Fibroblast of gingiva (primary cell): ENCODE results near the gene SLC44A5.
A peak's percentile ranks its signal among the peaks of the same experiment; 100 is the strongest.

Experiments used
- DNase-seq: peaks from one replicate; pipeline ENCODE4 v3.0.0-alpha.2; 2011; ENCODE audit warnings: low read depth

The SLC44A5 gene

DNA sequence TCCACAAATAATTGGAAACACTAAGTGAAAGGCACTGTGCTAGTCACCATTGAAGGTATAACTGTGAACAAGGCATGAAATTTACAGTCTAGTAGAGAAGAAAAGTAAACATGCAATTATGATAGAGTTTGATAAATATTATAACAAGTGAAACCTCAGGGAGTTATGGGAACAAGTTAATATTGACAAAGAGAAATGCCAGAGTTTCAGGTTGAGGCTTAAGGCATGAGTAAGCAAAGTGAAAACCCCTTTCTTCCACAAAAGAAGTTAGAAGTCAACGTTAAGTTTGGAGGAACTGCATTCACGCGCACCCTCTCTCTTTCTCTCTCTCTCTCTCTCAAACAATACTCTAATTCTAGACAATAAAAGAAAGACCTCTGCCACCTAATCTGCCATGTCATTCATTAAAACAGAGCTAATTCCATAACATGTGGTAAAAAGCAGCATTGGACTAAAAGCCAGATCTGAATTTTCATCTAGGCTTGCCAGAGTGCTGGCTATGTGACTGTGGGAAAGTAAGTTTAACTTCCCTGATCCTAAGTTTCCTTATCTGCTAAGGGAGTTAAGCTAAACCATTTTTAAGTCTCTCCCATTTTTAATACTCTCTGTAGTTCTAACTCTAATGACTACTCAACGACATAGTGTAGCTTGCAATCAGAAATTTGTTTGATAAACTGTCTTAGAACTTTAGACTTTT is 22.0 kb downstream of the SLC44A5 start:
- no peak for DNase-seq

DNA sequence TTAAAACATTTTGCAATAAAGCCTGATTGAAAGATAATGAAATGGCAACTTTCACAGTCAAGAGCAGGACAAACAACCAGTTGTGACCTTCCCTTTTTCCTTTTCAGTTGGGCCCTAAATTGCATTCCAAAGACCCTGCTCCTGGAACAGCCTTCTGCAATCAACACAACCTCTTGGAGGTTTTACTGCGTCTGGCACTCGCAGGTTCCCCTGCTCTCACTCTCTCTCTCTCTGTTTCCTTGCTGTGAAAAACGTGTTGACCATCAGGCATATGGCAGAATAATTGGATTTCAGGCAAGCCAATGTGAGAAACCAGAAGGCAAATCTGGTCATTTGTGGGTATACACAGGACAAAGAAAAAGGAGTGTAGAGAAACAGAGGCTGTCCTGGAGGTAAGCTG is 23.2 kb downstream of the SLC44A5 start:
- DNase-seq: no peak

DNA sequence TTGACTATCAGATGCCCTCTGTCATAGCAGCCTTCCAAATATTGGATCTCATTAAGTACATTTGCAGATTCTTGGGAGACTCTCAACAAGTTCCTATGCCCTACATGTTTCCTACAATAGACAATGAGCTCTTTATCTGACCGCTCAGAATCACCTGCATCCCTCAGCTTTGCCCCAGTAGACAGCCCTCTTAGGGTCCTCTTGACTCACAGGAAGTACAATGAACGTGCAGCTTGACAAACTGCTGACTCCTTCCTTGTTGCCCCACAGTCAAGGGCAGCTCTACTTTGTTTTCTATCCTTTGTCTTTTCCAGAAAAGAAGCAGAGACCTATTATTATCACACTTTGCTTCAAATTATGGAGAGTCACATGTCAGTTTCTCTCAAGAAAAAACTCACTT is 27.6 kb downstream of the SLC44A5 start:
- DNase-seq: no peak

DNA sequence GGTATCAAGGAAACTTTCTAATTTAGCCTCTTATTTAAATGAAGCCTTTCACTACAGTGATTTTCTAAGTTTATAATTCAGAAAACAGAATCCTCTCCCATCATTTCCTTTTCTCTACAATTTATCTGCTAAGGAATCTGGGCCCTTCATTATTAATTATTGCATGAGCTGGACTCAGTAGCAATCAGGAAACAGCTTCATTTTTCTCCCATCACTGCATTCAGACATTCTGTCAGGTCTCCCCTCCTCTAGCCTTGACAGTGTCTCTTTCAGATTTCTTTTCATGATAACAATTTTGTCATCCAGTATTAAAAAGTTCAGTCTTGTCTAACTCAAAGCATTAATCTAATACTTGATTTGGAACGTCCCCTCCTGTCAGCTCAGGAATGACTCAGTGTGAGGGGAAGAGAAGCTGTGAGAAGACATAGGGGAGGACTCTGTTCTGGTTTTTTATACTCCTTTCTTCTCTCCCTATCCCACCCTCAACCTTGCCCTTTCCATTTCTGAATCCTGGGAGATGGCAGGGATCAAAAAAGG is 28.1 kb downstream of the SLC44A5 start:
- DNase-seq: no peak

DNA sequence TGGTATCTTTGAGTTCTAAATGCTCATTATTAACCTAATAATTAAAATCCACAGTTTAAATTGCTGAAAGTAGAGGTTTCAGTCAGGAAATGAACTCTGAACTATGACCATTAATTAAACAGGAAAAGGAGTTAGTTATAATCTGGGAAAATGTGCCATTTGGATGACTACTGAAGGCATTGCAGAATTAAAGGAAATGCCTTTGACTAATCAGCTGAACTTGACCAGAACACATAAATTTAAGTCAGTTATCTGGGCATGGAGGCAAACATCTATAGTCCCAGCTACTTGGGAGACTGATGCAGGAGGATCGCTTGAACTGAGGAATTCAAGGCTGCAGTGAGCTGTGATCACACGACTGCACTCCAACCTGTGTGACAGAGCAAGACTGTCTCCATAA is 31.9 kb downstream of the SLC44A5 start:
- DNase-seq: no peak

DNA sequence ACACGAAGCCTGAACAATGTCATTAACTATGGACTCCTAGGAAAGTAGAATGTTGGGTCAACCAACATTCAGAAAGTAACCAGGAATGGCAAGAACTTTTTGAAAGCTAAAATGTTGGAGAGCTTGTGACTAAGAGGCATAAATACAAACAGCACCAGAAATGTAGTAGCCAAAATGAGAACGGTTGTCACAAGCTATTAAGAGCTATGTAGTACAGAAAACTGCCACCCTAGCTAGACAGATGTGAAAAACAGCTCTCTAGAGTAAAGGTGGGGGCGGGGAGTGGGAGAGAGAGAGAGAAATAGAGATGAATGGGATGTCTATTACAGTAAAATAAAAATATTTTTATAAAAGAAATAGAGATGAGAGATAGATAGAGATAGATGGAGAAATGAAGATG is 35.1 kb downstream of the SLC44A5 start:
- no peak for DNase-seq

DNA sequence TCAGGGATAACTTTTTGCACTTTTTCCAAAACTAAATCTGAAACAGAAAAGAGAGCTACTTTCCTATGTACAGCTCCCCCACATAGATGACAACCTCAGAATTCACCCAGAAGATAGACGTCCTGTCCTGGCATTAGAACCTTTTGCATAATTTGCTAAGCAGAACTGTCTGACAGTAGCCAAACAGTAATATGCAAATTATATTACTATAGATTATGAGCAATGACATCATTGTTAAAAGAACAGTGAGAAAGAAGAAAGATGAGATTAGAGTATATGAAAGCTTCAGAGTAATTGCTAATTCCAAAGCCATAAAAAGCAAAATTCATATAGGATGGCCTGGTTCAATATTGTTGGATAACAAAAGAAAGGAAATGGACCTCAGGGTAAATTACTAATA is 43.7 kb downstream of the SLC44A5 start:
- no peak for DNase-seq

DNA sequence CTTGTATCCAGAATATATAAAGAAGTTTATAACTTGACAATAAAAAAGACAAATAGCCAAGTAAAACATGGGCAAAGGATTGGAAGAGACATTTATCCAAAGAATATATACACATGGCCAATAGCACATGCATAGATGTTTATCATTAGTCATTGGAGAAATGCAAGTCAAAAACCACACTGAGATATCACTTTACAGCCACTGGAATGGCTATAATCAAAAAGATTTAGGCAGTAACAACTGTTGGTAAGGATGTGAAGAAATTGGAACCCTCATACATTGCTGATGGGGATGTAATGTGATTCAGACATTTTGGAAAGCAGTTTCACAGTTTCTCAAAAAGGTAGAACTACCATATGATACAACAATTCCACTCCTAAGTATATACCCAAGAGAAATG is 51.1 kb downstream of the SLC44A5 start:
- DNase-seq: peak; percentile 54

DNA sequence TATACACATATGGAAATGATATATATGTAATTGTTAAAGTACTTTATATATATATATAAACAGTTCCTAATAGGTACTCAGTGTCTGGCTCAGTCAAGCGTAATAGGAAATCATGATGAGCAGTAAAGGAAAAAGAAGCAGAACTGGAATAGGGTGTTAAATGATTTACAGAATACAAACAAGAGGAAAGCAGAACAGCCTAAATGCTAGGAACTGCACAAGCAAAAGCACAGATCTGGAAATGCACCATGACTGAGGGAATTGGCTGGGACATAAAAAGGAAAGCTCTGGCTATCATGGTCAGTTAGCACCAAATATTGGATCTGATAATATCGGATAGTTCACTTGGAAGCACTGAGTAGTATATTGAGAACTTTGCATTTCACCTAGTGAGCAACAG is 51.8 kb downstream of the SLC44A5 start:
- DNase-seq: no peak

DNA sequence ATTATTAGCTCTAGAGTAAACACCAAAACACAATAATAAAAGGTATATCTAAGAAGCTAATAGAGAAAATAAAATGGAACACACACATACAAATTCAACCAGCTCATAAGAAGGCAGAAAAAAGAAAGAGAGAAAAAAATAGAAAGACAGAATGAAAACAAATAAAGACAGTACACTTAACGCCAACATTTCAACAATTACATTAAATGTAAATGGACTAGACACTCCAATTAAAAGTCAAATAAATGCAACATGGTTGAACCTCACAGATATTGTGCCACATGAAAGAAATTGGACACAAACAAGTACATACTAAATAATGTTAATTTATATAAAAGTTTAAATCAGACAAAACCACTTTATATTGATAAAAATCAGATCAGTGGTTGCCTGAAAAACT is 56.0 kb downstream of the SLC44A5 start:
- DNase-seq: no peak

DNA sequence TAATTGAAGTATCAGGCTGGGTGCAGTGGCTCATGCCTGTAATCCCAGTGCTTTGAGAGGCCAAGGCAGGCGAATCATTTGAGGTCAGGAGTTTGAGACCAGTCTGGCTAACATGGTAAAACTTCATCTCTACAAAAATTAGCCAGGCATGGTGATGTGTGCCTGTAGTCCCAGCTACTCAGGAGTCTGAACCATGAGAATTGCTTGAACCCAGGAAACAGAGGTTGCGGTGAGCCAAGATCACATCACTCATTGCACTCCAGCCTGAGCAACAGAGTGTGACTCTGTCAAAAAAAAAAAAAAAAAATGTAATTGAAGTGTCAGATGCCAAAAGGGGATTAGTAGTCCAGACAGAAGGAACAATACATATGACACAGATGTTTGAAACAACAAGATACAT is 56.7 kb downstream of the SLC44A5 start:
- no peak for DNase-seq

DNA sequence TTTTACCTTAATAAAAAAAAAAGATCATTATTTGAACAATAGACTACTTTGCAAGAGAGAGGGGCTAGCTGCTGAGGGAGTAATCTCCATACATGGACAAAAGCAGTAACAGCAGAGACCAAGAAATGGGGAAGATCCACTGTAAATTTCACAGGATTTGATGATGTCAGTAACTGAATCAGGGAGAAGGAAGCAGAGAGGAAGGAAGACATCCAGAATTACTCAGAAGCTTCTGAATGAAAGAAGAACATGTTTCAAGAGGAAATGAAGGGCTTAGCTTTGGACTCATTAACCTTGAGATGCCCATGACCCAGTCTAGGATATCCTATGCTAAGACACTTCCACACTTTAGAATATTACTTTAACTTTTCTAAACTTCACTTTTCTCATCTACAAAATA is 60.4 kb downstream of the SLC44A5 start:
- DNase-seq: no peak

DNA sequence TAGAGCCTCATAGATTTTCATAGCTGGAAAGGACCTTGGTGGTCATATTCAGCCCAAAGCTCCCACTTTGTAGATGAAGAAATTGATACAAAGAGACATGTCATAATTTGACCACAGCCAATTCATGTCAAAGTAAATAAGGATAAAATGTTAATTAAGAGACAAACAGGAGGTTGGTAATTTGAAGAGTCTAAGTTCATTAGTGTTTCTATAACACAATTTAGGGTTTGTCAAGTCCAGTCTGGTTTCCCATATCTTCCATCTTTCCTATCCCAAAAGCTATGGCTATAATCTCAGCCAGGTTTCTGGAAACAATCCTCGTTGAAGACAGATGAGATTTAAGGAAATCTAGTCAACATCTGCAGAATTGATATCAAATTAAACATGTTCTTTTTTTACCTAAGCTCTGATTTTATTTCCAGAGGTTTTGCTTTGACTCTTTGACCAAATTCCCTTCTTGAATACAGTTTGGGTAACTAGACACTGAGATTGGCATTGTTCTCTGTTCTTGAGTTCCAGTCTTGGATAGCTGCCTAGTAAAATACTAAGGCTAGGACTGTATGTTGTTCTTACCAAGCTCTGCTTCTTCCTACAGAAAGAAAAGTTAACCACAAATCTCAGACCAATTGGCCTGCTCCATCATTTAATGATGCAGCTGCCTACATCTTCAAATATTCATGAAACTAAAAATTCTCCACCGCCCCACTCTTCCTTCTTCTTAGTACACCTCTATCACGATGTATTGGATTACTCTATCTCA is 62.0 kb downstream of the SLC44A5 start:
- DNase-seq: peak; percentile 66

DNA sequence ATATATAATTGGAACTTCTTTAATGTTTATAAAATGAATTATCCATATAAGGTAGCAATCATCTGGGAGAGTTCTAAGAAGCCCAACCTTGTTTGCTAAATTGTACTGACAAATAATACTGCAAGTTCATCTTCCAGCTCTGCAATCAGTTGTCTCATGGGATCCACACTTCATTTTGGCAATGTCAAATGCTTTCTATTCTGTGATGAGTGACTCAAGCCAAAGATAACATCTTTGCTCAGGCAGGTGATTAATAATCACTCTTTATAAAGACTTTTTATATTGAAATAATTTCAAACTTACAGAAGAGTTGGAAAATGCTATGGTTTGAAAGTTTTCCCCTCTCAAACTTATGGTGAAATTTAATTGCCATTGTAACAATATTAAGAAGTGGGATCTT is 67.2 kb downstream of the SLC44A5 start:
- no peak for DNase-seq

DNA sequence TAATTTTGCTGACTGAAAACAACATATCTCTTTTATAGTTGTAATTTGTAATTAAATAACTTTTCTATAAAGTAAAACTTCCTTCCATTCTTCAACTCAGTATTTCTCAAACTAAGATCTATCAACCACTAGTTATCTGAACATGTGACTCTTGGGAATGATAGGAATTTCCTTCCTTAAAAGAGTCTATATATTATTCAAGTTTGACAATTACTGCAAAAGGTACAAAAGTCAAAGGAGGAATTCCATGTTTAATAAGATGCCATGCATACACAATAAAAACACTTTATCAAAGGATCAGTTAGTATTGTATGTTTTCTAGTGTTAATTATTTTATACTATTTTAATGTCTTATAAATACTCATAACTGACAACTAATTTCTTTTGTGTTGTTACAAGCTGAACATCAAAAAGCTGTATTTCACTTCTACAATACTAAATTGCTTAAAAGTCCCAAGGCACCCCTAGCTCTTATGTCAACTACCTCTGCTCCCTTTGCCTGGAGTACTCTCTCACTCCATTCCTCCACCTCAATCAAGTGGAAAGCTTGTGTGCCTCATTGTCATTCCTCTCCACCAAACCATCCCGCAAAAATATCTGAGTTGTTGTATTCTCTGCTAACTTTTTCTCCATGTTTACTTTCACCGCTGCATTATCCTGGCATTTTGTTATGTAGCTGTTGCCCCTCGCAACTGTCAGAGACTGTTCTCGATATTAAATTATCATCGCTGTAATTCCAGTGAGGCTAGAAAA is 67.9 kb downstream of the SLC44A5 start:
- DNase-seq: no peak

DNA sequence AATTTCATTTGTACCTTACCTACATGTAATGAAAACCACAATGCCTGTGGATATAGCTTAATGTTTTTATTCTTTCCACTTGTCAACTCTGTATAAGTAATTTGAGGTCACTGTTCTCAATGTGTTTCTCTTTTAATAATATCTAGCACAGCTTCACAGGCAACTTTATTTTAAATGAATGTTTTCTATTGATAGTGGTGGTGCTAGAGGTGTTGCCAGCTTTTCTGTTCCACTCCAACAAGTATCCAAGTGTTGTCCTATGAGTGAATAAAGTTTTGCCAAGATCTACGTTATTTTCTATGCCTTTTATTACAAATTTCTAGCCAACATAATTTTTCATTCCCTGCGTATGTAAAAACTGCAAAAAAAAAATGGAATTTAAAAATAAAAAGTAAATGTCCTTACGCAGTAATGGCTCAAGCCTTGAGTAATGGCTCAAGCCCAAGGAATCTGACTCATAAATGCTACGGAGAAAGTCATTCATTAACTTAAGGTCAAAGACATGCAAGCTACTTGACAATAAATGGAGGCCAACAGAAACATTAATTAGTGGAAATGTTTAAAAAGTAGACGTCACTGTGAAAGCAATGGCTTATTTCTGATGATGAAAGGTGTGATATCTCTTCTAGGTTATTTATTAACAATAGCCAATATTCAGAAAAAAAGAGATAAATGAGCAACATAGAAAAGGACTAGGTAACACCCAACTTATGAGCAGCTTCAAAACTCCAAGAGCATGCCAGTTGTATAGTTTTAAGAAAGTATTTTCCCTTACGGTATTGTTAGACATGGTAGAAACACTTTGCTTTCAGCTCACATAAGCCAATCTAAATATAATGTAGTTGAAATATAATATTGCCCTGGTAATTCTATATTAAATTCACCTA is 71.4 kb downstream of the SLC44A5 start:
- DNase-seq: peak; percentile 12

DNA sequence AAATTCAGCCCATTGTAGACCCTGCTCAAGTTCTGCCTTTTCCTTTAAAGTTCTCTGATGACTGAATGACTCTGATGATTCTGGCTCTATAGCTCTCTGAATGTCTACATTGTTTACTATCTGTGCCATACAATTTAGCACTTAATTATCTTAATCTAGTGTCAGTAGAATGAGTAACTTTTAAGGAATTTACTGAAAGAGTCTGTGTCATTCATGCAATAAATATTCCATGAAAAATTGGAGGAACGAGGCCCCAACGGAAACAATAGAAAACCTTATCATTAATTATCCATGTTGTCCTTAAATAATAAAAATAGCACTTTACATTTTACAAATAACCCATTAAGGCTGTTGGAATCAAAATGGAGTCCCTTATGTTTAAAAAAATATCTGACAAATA is 77.8 kb downstream of the SLC44A5 start:
- DNase-seq: no peak

DNA sequence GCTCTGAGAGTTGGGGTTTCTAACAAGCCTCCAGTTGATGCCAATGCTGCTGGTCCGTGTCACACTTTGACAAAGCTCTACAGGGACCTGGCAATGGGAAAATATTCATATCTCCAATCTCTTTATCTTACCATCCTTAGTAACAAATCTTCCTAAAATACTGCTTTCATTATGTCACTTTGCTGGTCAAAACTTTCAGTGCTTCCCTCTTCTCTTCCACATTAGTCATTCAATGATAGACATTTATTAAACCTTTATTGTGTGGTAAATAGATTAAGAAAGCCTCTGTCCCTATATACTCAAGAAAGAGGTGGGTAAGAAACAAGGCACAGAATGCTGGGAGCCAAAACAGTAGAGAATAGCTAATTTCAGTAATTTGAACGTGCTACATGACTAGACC is 79.3 kb downstream of the SLC44A5 start:
- DNase-seq: no peak

DNA sequence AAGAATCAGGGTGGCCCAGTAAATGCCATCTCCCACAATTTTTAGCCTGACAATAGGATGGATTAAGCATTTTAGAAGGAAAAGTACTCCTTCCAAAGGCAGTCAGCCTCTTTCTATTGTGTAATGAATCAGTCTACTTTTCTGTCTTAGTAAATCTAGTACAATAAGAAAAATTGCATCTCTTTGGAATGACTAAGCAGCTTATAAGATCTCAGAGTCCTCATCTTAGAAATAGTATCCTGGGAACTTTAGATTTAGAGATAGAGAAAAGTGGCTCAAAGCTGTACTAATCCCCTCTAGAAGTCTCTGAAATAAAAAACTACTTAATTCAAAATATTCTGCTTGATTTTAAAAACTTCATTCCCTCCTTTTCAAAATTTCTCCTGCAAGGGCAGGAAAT is 81.4 kb downstream of the SLC44A5 start:
- DNase-seq: no peak

DNA sequence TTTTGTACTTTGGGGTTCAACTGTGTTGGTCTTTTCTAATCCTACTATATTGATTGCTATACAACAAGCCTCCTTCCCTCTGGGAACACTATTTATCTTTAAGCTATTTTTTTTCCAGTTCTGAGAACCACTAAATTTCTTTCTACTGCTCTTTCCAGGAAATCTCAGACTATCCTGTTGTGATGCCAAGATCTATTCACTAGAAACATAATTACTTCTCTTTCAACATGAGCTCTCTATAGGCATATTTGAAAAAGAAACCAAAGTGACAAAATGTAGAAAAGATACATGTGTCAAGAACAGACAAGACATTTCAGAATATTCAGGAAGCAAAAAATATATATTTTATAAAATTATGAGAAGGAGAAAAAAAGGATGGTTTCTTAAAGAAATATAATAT is 82.9 kb downstream of the SLC44A5 start:
- no peak for DNase-seq

DNA sequence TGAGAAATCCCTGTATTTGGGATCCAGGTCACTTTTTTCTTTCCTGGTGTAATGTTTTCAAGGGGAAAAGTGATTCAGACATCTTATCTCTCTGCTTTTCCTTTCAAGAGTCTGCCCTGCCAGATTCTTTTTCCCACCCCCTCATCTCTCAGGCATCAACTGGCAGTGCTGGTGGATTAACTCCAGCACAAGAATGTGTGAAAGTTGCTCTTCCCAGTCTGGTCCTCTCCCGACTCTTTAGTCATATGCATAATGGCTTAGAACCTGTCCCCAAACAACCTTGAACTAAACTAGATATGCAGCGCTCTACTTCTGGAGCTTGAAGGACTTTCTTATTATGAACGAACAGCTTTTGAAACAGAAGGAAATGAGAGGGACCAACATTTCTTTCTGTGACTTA is 88.5 kb downstream of the SLC44A5 start:
- no peak for DNase-seq

DNA sequence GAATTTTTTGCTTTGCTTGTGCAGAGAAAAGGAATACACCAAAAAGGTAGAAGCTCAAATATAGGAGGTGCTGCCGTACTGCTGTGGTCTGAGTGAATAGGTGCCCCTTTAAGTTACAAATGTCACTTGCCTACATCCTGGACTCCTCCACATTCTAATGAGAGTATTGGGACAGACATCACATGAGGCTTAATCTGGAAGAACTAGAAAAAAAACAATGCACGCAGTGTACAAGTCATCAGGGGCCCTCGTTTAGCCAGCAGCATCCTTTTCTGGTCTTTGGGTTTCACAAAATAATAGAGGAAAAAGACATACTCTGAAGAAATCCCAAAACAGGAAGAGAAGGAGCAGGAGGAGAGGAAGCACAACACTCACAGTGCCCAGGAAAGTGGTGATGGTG is 89.3 kb downstream of the SLC44A5 start:
- DNase-seq: no peak
